H1 (cell line): ENCODE results near the gene PGM1.

ENCODE experiments used
- CTCF ChIP-seq, 3 experiments: IDR thresholded peaks; 1 replicate in 2 of 3; 2 replicates in 1 of 3; pipeline versions ENCODE4 v1.5.1 to v1.6.1; 2011; ENCODE audit warnings: low read length in 3 of 3, mild to moderate bottlenecking in 3 of 3, inconsistent platforms in 2 of 3, low read depth in 1 of 3, moderate library complexity in 1 of 3; ENCODE audit not compliant: insufficient read depth in 1 of 3; ENCODE audit errors: control extremely low read depth in 1 of 3
- KDM1A ChIP-seq: fragments of 200-600, 300-600 bp; sonication (generic); IDR thresholded peaks from 2 replicates; pipeline ENCODE4 v1.7.1; 2016; ENCODE audit warnings: mild to moderate bottlenecking, low read length, borderline replicate concordance
- PHF8 ChIP-seq: fragments of 200-600 bp; sonication (generic); conservative IDR thresholded peaks from 2 replicates; pipeline ENCODE4 v1.7.1; 2012; ENCODE audit warnings: low read depth, mild to moderate bottlenecking, inconsistent platforms, low read length, moderate library complexity
- POLR2AphosphoS5 ChIP-seq: IDR thresholded peaks from 2 replicates; pipeline ENCODE4 v1.6.1; 2011; ENCODE audit warnings: low read depth, low read length
- SUZ12 ChIP-seq: fragments of 200-600 bp; sonication (generic); IDR thresholded peaks from 2 replicates; pipeline ENCODE4 v1.6.1; 2012; ENCODE audit warnings: mild to moderate bottlenecking, inconsistent platforms, low read length, moderate library complexity, mixed read lengths

GRCh38 chr1:63547621-63548294 is 45.5 kb upstream of the PGM1 start:
- TF ChIP-seq SUZ12 (no peak), KDM1A (no peak), POLR2AphosphoS5 (no peak), CTCF (IDR thresholded peaks at IDR 0.05; ENCODE audit: control extremely low read depth in 1 of 3, insufficient read depth in 1 of 3, low read depth in 1 of 3, low read length in 3 of 3) (no peak), PHF8 (no peak)
